ENCODE data around the gene FREM3. TPM values are rescaled to one million over a fixed set of nuclear protein-coding genes. Genes with fewer than 3 reads are reported as not detected.

Gene FREM3
- total RNA-seq, 4 donors from 2014 or later: not detected

GRCh38 chr4:143654571-143654970 lies 45.9 kb downstream of the FREM3 start:
- TF ChIP-seq CTCF (IDR thresholded peaks at IDR 0.05; ENCODE audit: low read depth): no peak

- TF ChIP-seq CTCF (IDR thresholded peaks at IDR 0.05; ENCODE audit: low read depth): no peak
Observed at GRCh38 chr4:143653031-143653430, 47.4 kb downstream of the FREM3 start.

GRCh38 chr4:143643399-143643798 lies 57.1 kb downstream of the FREM3 start:
- no peak for TF ChIP-seq CTCF (IDR thresholded peaks at IDR 0.05; ENCODE audit: low read depth)

GRCh38 chr4:143642611-143643010 lies 57.9 kb downstream of the FREM3 start:
- TF ChIP-seq CTCF (IDR thresholded peaks at IDR 0.05; ENCODE audit: low read depth): no peak

GRCh38 chr4:143641361-143641760 lies 59.1 kb downstream of the FREM3 start:
- TF ChIP-seq CTCF (IDR thresholded peaks at IDR 0.05; ENCODE audit: low read depth): no peak

GRCh38 chr4:143634763-143635162 lies 65.7 kb downstream of the FREM3 start:
- TF ChIP-seq CTCF (IDR thresholded peaks at IDR 0.05; ENCODE audit: low read depth): no peak

- TF ChIP-seq CTCF (IDR thresholded peaks at IDR 0.05; ENCODE audit: low read depth): no peak
Observed at GRCh38 chr4:143633833-143634232, 66.6 kb downstream of the FREM3 start.

Data from subcutaneous adipose tissue (tissue), 4 donors.